ENCODE measurements around the gene PIGT. TPM values are rescaled to one million over a fixed set of nuclear protein-coding genes. Genes with fewer than 3 reads are reported as not detected.

Gene PIGT
- total RNA-seq, 2 donors from 2014 or later = 38.6 to 50.3 TPM

DNA sequence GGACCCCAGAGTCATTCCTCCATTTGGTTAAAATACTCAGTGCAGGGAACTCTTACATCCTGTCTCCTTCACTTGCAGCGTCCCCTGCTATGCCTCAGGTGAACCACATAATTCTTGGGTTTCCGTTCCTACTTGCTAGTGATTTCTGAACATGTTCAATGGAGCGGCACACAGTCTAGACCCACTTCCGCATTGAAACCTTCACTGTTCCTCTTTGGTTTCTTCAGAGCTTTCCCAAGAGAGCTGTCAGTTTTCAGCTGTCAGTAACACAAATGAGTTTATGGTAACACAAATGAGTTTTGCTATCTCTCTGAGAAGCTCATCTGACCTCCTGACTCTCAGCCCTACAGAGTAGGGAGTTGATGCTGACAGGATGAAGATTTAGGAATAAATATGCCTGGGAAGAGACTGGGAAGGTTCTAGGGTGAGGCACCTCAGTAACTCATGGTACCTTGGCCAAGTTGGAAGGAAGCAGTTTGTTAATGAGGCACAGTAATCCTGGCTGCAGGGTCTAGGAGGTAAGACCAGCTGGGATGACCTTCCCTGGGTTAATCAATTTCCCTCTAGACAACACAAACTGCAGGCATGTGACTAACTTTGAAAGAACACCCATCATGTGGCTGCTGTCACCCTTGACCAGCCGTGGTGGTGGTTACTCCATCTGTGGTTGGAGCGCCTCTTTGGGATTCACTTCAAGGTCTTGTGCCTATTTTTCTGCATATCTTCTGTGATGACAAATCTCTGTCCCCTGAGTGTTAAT, 47.5 kb upstream of the PIGT start:
- H3K9me3 ChIP-seq = no peaks in the 10 kb centered on the region
- H3K36me3 ChIP-seq (replicated peaks in 1 of 2; ENCODE audit: insufficient read depth in 1 of 2, low read depth in 2 of 2) = no peaks in the 10 kb centered on the region
- no peak for TF ChIP-seq CTCF (IDR thresholded peaks at IDR 0.05)
- no peak for TF ChIP-seq POLR2A (IDR thresholded peaks at IDR 0.05)
- 53 to 90% methylated on average over 6 of the region's 6 CpGs for WGBS, 2 donors
- ATAC-seq (no peak), DNase-seq (peak in 1 of 4 donors; percentile 41)
- peaks cover 21% of the 10 kb centered on the region for H3K4me1 ChIP-seq
- no peak overlapping the region for H3K4me3 ChIP-seq
- peak overlapping the region in 1 of 4 donors; percentile 51 for H3K27ac ChIP-seq
- H3K27me3 ChIP-seq = no peaks in the 10 kb centered on the region
- intact Hi-C loops (cut with DNase I) = no loop called here

GRCh38 chr20:45370571-45371160, 45.3 kb upstream of the PIGT start:
- H3K4me1 ChIP-seq = peaks cover 14% of the 10 kb centered on the region
- H3K9me3 ChIP-seq = no peaks in the 10 kb centered on the region
- no peaks in the 10 kb centered on the region for H3K27me3 ChIP-seq
- no peaks in the 10 kb centered on the region for H3K36me3 ChIP-seq (replicated peaks in 1 of 2; ENCODE audit: insufficient read depth in 1 of 2, low read depth in 2 of 2)
- H3K27ac ChIP-seq = no peak overlapping the region
- no peak for DNase-seq
- no peak for ATAC-seq
- intact Hi-C loops (cut with DNase I) = no loop called here
- WGBS, 2 donors = 63 to 94% methylated on average over 3 of the region's 3 CpGs
- TF ChIP-seq POLR2A (IDR thresholded peaks at IDR 0.05) = no peak
- no peak for TF ChIP-seq CTCF (IDR thresholded peaks at IDR 0.05)
- no peak overlapping the region for H3K4me3 ChIP-seq

DNA sequence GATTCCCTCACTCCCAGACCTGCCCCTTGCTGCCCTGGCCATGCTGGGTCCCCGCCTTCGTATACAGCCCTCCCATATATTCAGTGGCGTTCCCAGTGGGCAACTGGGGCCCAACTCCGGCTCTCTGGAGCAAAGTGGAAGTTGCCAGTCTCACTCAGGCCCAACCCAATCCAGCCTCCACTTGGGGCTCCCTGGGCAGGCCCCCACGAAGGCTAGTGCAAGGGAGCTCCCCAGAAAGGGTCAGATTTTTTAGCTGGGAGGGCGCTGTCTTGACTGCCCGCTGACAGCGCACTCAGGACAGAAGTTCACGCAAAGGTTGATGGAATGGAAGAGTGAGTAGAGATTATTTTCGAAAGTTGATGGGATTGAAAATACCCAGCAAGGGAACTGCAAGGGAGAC, 43.7 kb upstream of the PIGT start:
- H3K27ac ChIP-seq = no peak overlapping the region
- no peaks in the 10 kb centered on the region for H3K36me3 ChIP-seq (replicated peaks in 1 of 2; ENCODE audit: insufficient read depth in 1 of 2, low read depth in 2 of 2)
- ATAC-seq (no peak), DNase-seq (no peak)
- H3K27me3 ChIP-seq = no peaks in the 10 kb centered on the region
- WGBS, 2 donors = 87 to 92% methylated on average over 10 of the region's 10 CpGs
- H3K9me3 ChIP-seq = no peaks in the 10 kb centered on the region
- no peak for TF ChIP-seq CTCF (IDR thresholded peaks at IDR 0.05)
- TF ChIP-seq POLR2A (IDR thresholded peaks at IDR 0.05) = no peak
- intact Hi-C loops (cut with DNase I) = no loop called here
- no peak overlapping the region for H3K4me3 ChIP-seq
- H3K4me1 ChIP-seq = peaks cover 14% of the 10 kb centered on the region

DNA sequence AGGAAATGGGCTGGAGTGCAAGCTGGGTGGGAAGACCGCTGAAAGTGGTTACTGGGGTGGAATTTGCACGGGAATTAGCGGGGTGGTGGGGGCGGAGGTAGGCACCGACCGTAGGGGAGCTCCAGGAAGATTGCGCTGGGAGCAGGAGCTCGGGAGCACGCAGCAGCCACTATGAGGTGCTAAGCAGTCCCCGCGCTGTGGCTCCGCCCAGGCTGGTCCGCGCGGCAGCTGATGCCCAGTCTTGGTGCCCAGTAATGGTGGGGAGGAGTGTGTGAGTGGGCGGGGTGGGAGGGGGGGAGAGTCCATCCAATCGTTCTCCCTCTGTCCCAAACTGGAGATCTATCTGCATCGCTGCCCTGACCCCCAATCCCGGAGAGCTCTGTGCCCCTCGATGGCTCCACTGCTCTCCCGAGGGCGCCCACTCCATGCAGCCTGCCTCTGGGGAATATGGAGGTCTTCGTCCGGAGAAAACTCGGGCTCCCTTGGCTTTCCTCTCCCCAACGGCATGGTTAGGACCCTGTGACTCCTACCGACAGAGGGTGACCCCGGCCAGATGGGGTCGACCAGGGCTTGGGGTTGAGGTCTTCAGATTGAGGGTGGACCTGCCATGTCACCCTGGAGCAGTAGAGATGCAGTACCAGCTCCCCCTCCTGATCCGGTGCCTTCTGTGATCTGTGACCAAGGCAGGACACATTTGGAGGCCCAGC, 43.1 kb upstream of the PIGT start:
- DNase-seq (peak in 2 of 4 donors; percentile 44 to 49), ATAC-seq (peak; percentile 39)
- H3K27ac ChIP-seq = peak overlapping the region in 3 of 4 donors; percentile 42 to 57 (median 52)
- TF ChIP-seq CTCF (IDR thresholded peaks at IDR 0.05) (no peak), POLR2A (IDR thresholded peaks at IDR 0.05) (no peak)
- 45 to 53% methylated on average over 16 to 27 of the region's 30 CpGs for WGBS, 2 donors
- H3K4me3 ChIP-seq = no peak overlapping the region
- no peaks in the 10 kb centered on the region for H3K27me3 ChIP-seq
- intact Hi-C loops (cut with DNase I) = no loop called here
- peaks cover 14% of the 10 kb centered on the region for H3K4me1 ChIP-seq
- no peaks in the 10 kb centered on the region for H3K36me3 ChIP-seq (replicated peaks in 1 of 2; ENCODE audit: insufficient read depth in 1 of 2, low read depth in 2 of 2)
- no peaks in the 10 kb centered on the region for H3K9me3 ChIP-seq

All from body of pancreas (tissue), 4 donors.